GM18873 (cell line): Measurements from ENCODE around the gene ZEB1.

Source experiments
- ATAC-seq: cut with Tn5 transposase; IDR thresholded peaks from one replicate; pipeline ENCODE4 v1.9.1; 2021; ENCODE audit warnings: mild to moderate bottlenecking, moderate library complexity, moderate number of reproducible peaks; ENCODE audit not compliant: unreplicated experiment, low FRiP score

The ZEB1 gene

GRCh38 chr10:31477584-31477983, 158.6 kb downstream of the ZEB1 start:
- no peak for ATAC-seq

- ATAC-seq: no peak
Measured at GRCh38 chr10:31479752-31480151, 160.7 kb downstream of the ZEB1 start.

- no peak for ATAC-seq
Measured at GRCh38 chr10:31483546-31483945, 164.5 kb downstream of the ZEB1 start.

- ATAC-seq: no peak
Measured at GRCh38 chr10:31484431-31485135, 165.6 kb downstream of the ZEB1 start.

- no peak for ATAC-seq
Measured at GRCh38 chr10:31490858-31491504, 172.0 kb downstream of the ZEB1 start.

- ATAC-seq: no peak
Measured at GRCh38 chr10:31507427-31507826, 188.4 kb downstream of the ZEB1 start.

GRCh38 chr10:31508234-31508633, 189.2 kb downstream of the ZEB1 start:
- no peak for ATAC-seq

- no peak for ATAC-seq
Measured at GRCh38 chr10:31508882-31509281, 189.9 kb downstream of the ZEB1 start.

- no peak for ATAC-seq
Measured at GRCh38 chr10:31509989-31510388, 191.0 kb downstream of the ZEB1 start.

- no peak for ATAC-seq
Measured at GRCh38 chr10:31515116-31515515, 196.1 kb downstream of the ZEB1 start.

- ATAC-seq: no peak
Measured at GRCh38 chr10:31515819-31516402, 196.9 kb downstream of the ZEB1 start.

- no peak for ATAC-seq
Measured at GRCh38 chr10:31520986-31521831, 202.2 kb downstream of the ZEB1 start.

GRCh38 chr10:31522820-31523219, 203.8 kb downstream of the ZEB1 start:
- no peak for ATAC-seq

GRCh38 chr10:31524460-31524859, 205.4 kb downstream of the ZEB1 start:
- ATAC-seq: no peak

- ATAC-seq: no peak
Measured at GRCh38 chr10:31526178-31526577, 207.2 kb downstream of the ZEB1 start.

- no peak for ATAC-seq
Measured at GRCh38 chr10:31526681-31527080, 207.7 kb downstream of the ZEB1 start.

- ATAC-seq: no peak
Measured at GRCh38 chr10:31528831-31529230, 209.8 kb downstream of the ZEB1 start.

- ATAC-seq: no peak
Measured at GRCh38 chr10:31536302-31536701, 217.3 kb downstream of the ZEB1 start.

GRCh38 chr10:31549896-31550295, 230.9 kb downstream of the ZEB1 start:
- ATAC-seq: no peak

- no peak for ATAC-seq
Measured at GRCh38 chr10:31554556-31554955, 235.5 kb downstream of the ZEB1 start.

- no peak for ATAC-seq
Measured at GRCh38 chr10:31557854-31558253, 238.8 kb downstream of the ZEB1 start.
